HG02642 (cell line): ENCODE results near the gene LPAR6.

ENCODE experiments used
- ATAC-seq: cut with Tn5 transposase; IDR thresholded peaks from one replicate; pipeline ENCODE4 v1.9.1; 2021; ENCODE audit warnings: mild to moderate bottlenecking; ENCODE audit not compliant: unreplicated experiment, poor library complexity

Gene LPAR6

GRCh38 chr13:48383384-48383783 is 29.5 kb downstream of the LPAR6 start:
- ATAC-seq: no peak

- no peak for ATAC-seq
Measured at GRCh38 chr13:48380581-48380980, 32.3 kb downstream of the LPAR6 start.

DNA sequence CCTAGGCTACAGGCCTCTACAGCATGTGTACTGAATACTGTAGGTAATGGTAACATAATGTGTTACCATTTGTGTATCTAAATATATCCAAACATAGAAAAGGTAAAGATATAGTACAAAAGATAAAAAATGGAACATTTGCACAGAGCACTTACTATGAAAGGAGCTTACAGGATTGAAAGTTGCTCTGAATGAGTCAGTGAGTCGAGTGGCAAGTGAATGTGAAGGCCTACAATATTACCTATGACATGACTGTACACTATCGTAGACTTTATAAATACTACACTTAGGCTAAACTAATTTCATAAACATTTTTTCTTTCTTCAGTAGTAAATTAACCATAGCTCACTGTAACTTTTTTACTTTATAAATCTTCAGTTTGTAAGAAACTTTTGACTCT is 35.1 kb downstream of the LPAR6 start:
- no peak for ATAC-seq

DNA sequence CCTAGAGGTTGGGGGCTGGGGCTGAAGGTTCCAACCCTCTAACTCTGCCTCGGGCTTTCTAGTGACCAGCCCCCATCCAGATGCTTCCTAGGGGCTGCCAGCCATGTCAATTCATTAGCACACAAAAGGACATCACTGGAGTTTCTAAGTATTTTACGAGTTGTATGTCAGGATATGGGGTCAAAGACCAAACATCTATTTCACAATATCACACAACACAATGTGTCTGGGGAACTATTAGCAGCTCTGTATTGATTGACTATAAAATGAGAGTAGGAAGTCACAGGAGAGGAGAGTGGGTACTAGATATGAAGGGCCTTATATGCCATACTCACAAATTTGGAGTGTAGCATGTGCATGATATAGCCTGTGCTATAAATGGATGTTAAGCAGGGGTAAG is 42.1 kb downstream of the LPAR6 start:
- ATAC-seq: no peak

- ATAC-seq: no peak
Measured at GRCh38 chr13:48369988-48370387, 42.9 kb downstream of the LPAR6 start.
